ENCODE measurements around the gene ELANE.
"Not testable (repeated sequence)": the region's sequence is repeated elsewhere in the genome, so short reads cannot be mapped to it uniquely, and the experiment has no call there.

Gene ELANE

GRCh38 chr19:879711-880438, 27.8 kb downstream of the ELANE start:
- no peak for DNase-seq (ENCODE audit: low spot score)

DNA sequence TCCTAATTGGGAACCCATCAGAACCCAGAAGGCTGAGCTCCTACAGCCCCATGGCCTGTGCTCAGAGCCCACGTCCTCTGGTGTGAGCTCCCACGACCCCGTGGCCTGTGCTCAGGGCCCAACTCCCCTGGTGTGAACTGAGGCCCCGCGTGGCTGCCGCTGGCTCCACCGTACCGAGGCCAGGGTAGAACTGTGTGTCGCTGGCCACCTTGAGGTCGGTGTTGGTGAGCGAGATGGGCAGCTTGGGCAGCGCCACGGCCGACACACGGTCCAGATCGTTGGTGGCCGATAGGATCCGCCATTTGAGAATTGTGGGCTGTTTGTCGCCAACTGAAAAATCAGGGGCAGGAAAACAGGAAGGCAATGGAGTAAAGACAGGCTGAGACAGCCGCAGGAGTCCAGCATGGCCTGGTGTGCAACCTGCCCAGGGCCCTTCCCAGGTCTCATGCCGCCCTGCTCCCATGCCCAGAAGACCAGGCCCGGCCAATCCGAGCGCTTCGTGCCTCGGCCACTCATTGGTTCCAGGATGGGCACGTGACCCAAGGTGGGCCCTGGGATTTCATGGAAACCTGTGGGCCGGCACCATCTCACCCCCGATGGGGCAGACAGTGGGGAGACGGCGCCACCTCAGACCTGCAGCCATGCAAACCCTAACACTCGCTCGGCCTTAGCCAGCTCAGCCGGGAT, 29.4 kb downstream of the ELANE start:
- no peak for DNase-seq (ENCODE audit: low spot score)

DNA sequence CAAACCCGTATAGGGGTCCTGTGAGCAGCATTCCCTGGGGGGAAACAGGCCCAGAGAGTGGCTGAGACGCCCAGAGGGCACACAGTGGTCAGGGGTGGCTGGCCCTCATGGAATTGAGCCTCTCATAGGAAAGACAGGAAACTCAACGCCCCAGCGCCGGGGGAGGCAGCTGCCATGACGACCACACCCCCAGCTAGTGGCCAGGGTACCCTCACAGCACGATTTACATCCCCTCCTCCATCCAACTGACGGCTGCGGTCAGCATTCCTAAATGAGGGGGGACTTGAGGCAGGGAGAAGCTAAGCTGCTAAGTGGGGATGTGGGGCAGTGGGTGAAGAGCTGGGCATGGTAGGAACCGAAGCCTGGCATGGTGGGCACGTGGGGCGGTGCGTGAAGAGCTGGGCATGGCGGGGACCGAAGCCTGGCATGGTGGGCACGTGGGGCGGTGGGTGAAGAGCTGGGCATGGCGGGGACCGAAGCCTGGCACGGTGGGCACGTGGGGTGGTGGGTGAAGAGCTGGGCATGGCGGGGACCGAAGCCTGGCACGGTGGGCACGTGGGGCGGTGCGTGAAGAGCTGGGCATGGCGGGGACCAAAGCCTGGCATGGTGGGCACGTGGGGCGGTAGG, 30.9 kb downstream of the ELANE start:
- no peak for DNase-seq (ENCODE audit: low spot score)

DNA sequence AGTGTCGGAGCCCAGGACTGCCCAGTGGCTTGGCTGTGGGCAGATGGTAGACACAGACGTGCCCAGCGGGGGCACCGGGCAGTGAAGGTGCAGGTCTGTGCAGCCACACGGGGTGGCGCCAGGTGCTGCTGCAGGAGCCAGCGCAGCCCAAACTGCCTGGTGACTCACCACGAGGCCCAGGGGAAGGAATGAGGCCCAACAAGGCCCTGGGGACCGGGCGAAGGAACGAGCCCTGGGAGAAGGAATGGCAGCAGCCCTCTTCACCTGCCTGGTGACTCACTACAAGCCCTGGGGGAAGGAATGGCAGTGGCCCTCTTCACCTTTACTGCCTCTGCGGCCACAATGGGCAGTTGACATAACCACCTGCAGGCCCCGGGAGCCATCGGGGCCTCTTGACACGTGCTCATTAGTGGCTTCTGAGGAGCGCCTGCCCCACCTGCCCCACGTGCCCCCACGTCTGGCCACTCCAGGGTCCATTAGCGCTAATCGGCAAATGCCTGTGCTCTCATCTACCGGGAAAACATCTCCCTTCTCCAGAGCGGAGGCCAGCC, 31.6 kb downstream of the ELANE start:
- no peak for DNase-seq (ENCODE audit: low spot score)

GRCh38 chr19:884420-885211, 32.5 kb downstream of the ELANE start:
- no peak for DNase-seq (ENCODE audit: low spot score)

DNA sequence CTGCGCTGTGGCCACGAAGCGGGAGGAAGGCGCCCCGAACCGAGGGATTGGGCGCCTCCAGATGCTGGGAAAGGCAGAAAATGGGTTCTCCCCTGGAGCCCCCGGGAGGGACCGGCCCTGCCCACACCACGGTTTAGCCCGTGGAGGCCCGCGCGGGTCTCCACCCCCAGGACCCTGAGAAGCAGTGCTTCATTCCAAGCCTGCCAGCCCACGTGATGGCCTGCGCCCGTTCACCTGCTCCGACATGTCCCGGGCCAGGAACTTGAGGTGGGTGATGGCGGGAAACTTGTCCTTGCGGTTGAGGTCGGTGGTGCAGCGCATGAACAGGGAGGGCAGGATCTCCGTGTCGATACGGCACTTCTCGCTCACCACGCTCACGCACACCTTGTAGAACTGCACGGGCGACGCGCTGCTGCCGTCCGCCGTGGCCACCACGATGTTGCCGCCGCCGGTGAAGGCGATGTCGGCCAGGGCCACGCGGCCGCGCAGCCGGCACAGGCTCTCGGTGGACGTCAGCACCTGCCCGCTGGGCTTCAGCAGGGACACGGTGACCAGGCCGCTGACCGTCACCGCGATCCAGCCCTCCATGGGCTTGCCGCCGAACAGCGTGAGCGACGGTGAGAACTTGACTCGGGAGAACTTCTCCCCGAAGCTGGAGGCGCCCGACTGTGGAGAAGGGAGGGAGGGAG, 33.6 kb downstream of the ELANE start:
- DNase-seq (ENCODE audit: low spot score) = no peak

DNA sequence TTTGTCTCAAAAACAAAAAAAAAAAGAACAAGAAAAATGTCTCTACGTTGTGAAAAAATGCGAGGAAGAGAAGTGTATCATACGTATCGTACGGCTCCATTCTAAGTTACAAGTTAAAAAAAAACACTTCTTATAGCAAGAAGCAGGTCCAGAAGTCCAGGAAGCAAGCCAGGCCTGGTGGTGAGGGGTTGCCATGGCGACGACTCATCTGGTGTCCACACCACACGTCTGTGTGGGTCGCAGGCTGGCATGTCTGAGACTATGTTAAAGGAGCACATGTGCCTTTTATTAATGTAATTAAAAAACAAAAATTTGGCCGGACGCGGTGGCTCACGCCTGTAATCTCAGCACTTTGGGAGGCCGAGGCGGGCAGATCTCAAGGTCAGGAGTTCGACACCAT, 35.0 kb downstream of the ELANE start:
- DNase-seq (ENCODE audit: low spot score) = no peak

DNA sequence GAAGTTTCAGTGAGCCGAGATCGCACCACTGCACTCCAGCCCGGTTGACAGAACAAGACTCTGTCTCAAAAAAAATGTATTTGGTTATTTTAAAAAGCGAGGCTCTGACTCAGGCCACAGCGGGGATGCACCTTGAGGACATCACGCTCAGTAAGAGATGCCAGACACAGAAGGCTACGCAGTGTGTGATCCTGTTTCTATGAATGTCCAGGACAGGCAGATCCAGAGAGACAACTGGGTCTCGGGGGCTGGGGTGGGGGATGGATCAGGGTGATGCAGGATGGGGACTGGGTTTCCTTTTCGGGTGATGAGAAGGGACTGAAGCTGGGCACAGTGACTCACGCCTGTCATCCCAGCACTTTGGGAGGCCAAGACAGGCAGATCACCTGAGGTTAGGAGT, 35.5 kb downstream of the ELANE start:
- no peak for DNase-seq (ENCODE audit: low spot score)

DNA sequence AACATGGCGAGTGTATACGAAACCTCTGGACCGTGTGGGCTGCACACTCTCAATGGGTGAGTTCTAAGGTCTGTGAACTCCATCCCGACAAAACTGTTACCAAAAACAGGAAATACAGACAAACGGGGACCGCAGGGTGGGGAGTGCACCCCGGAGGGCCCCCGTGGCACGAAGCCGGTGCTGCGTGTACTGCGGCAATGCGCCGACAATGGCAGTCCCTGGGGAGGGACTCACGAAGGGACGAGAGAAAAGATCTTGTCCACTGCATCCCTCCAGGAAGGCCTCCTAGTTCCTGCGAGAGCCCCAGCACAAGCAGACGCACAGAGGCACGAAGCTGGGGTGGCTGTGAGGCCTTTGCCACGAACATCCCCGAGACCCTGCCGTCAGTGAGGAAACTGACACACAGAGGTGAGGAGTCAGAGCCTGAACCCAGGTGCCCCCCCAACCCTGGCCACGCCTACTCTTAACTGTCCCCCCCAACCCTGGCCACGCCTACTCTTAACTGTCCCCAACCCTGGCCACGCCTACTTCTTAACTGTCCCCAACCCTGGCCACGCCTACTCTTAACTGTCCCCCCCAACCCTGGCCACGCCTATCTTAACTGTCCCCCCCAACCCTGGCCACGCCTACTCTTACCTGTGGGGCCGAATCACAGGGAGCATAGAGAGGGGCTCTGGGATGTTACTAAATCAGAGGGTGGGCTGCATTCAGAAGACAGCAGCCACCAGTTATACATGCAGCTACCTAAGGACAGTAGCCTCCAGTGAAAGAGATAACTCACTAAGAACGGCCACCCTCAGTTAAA, 36.7 kb downstream of the ELANE start:
- DNase-seq (ENCODE audit: low spot score) = no peak

GRCh38 chr19:889662-890295, 37.7 kb downstream of the ELANE start:
- DNase-seq (ENCODE audit: low spot score) = no peak

GRCh38 chr19:890831-891230, 38.7 kb downstream of the ELANE start:
- no peak for DNase-seq (ENCODE audit: low spot score)

DNA sequence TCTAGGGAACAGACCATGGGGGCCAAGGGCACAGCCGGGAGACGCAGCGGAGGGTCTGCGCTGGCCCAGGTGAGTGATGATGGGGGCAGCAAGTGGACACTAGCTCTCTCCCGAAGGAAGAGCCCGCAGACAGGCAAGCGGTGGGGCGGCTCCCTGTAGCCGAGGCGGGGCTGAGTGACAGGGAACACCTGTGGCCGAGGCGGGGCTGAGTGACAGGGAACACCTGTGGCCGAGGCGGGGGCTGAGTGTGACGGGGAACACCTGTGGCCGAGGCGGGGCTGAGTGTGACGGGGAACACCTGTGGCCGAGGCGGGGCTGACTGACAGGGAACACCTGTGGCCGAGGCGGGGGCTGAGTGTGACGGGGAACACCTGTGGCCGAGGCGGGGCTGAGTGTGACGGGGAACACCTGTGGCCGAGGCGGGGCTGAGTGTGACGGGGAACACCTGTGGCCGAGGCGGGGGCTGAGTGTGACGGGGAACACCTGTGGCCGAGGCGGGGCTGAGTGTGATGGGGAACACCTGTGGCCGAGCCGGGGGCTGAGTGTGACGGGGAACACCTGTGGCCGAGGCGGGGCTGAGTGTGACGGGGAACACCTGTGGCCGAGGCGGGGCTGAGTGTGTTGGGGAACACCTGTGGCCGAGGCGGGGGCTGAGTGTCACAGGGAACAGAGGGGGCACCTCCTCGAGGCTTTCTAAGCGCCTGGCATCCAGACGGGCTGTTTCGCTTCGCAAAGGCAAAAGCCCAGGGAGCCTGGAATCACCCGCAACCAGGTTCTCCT, 39.5 kb downstream of the ELANE start:
- DNase-seq (ENCODE audit: low spot score) = not testable (repeated sequence)

DNA sequence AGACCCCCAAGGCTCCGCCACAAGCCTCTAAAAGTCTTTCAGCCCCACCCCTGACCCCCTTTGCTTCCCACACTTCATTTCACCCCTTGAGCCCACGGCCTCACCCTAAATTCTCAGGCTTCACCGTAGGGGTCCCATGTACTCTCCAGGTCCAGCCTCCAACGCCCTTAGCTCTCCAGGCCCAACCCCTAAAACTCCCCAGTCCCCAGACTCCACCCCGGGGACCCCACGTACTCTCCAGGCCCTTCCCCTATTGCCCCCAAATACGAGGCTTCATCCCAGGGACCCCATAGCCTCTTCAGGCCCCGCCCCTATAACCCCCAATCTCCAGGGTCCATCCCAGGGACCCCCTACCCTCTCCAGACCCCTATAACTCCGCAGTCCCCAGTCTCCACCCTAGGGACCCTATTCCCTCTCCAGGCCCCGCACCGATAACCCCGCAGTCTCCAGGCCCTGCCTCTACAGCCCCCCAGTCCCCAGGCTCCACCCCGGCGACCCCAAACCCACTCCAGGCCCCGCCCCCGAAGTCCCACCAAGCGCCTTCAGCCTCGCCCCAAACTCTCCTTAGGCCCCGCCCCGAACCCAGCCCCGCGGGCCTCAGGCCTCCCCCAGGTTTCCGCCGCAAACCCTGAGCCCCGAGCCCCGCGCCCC, 40.3 kb downstream of the ELANE start:
- no peak for DNase-seq (ENCODE audit: low spot score)

- DNase-seq (ENCODE audit: low spot score) = peak; percentile 96
Observed at GRCh38 chr19:892894-893689, 41.0 kb downstream of the ELANE start, which contains the start of the genes MED16 and RNU6-9. MED16 (minus strand) TSS chr19:893187; CDS start chr19:891131, 2,056 bp downstream. RNU6-9 (plus strand) TSS chr19:893484.

DNA sequence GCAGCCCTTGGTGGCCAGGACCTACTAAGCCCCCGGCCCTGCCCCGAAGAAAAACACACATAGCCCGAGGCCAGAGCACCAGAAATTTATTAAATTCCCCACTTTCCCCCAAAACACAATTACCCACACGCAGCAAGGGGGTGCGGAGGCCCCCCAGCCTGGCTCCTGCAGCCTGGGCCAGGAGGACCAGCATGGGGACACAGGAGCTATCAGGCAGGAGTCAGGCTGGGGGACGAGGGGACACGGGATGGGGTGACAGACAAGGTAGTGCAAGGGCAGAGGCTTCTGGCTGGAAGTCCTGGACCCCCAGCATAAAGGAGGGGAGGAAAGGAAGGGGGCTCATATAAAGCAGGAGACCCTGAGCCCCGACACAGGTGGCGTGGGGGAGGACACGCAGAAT, 44.3 kb downstream of the ELANE start:
- no peak for DNase-seq (ENCODE audit: low spot score)

- no peak for DNase-seq (ENCODE audit: low spot score)
Observed at GRCh38 chr19:896999-897398, 44.9 kb downstream of the ELANE start.

- no peak for DNase-seq (ENCODE audit: low spot score)
Observed at GRCh38 chr19:897442-898039, 45.4 kb downstream of the ELANE start.

Data from pons (tissue), 1 donor.